Esophagus muscularis mucosa (tissue), 4 donors: ENCODE measurements around the gene PFKFB1. TPM values are rescaled to one million over a fixed set of nuclear protein-coding genes. Genes with fewer than 3 reads are reported as not detected.

Experiments used
- DNase-seq: peaks from one replicate; pipeline ENCODE4 v3.0.0-alpha.2; 2017; ENCODE audit errors: extremely low spot score
- H3K27ac ChIP-seq, 4 donors: fragments of 200-600 bp; sonication (generic); replicated peaks in 1 of 4; 1 replicate in 3 of 4; 2 replicates in 1 of 4; pipeline ENCODE4 v1.5.1; 2016 to 2019; ENCODE audit warnings: mild to moderate bottlenecking in 1 of 4
- H3K27me3 ChIP-seq, 4 donors: fragments of 200-600 bp; sonication (generic); one replicate each; pipeline versions ENCODE4 v1.5.1 to v1.6.0; 2016 to 2019
- H3K36me3 ChIP-seq, 4 donors: fragments of 200-600 bp; sonication (generic); one replicate each; pipeline ENCODE4 v1.5.1; 2016 to 2019
- H3K4me1 ChIP-seq, 4 donors: fragments of 200-600 bp; sonication (generic); one replicate each; pipeline ENCODE4 v1.5.1; 2016 to 2019
- H3K4me3 ChIP-seq, 4 donors: fragments of 200-600 bp; sonication (generic); 1 replicate in 2 of 4; 2 replicates in 2 of 4; pipeline ENCODE4 v1.5.1; 2016 to 2019; ENCODE audit warnings: mild to moderate bottlenecking in 4 of 4, moderate library complexity in 1 of 4
- H3K9me3 ChIP-seq, 4 donors: fragments of 200-600 bp; sonication (generic); 1 replicate in 3 of 4; 2 replicates in 1 of 4; pipeline ENCODE4 v1.5.1; 2016 to 2019
- CTCF ChIP-seq, 3 experiments: fragments of 200-600 bp in 2 of 3; fragments of 450-650 bp in 1 of 3; sonication (generic) in 2 of 3; IDR thresholded peaks; one replicate each; pipeline ENCODE4 v1.5.1; 2017 to 2019; ENCODE audit warnings: antibody characterized with exemption in 3 of 3, mild to moderate bottlenecking in 2 of 3, moderate library complexity in 1 of 3
- EP300 ChIP-seq: sonication (generic); formaldehyde crosslinking; IDR thresholded peaks from one replicate; pipeline ENCODE4 v1.6.1; 2017; ENCODE audit warnings: antibody characterized with exemption
- POLR2A ChIP-seq: fragments of 450-650 bp; IDR thresholded peaks from one replicate; pipeline ENCODE4 v1.6.1; 2017; ENCODE audit warnings: antibody characterized with exemption, moderate library complexity, mild to moderate bottlenecking, low read depth
- POLR2AphosphoS5 ChIP-seq, 2 donors: sonication (generic); formaldehyde crosslinking; IDR thresholded peaks; one replicate each; pipeline ENCODE4 v1.6.1; 2017; ENCODE audit warnings: antibody characterized with exemption in 2 of 2
- WGBS: methylation state at CpG from one replicate; pipeline ENCODE4 v1.1.5; 2018; 5-methylcytosine and 5-hydroxymethylcytosine counted together
- intact Hi-C: fragments of 100-400 bp; cut with DNase I; formaldehyde crosslinking; loops from one replicate; pipeline ENCODE4 v1.15.1; 2023
- total RNA-seq, 4 donors: library from RNA; depleted of rRNA; stranded (reverse); fragments of >200 nt; gene quantifications; one replicate each; pipeline versions ENCODE4 v1.1.0 to v1.2.1, GENCODE V29; 2016

Gene PFKFB1
- under 1 TPM in 1 of 4 donors, not detected in 3; 0.33 TPM for total RNA-seq

DNA sequence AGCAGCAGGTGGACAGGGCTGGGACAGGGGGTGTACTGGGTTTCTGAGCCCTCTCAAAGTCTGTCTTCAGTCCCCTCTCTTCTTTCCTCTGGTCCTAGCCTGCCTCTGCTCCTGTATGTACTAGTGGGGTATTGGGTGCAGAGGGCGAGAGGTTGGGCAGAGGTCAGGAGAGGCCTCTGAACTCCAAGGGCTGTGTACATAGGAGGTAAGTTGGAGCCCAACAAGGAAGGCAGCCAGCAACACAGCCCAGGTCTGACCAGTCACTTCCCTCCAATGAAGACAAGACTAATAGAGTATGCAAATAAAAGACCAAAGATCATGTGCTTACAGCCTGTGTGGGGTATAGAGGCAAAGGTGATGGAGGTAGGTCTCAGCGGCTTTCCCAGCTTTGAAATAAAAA is at the start of gene PFKFB1:
TSS of gene PFKFB1 (minus strand) at position 90 of the 400 bp plus-strand sequence. CDS start 181 bp downstream, outside the sequence.
- Histone ChIP-seq H3K4me1 (peaks cover 0 to under 1% (median 0%) of the 10 kb centered on the region in 4 donors), H3K27ac (no peak within 1 kb of the TSS)
- intact Hi-C loops, result no loop called here

GRCh38 chrX:55041514-55041913 is 47.5 kb upstream of the PFKFB1 start:
- H3K9me3 ChIP-seq, result no peaks in the 10 kb centered on the region
- H3K27me3 ChIP-seq, result no peaks in the 10 kb centered on the region
- H3K27ac ChIP-seq, result no peak overlapping the region
- WGBS, result 88% methylated on average over 6 of the region's 6 CpGs
- H3K36me3 ChIP-seq, result no peaks in the 10 kb centered on the region
- H3K4me3 ChIP-seq, result no peak overlapping the region
- TF ChIP-seq CTCF (IDR thresholded peaks at IDR 0.05) (no peak), POLR2AphosphoS5 (IDR thresholded peaks at IDR 0.05) (no peak), POLR2A (no peak), EP300 (no peak)
- intact Hi-C loops, result no loop called here
- no peaks in the 10 kb centered on the region for H3K4me1 ChIP-seq
- DNase-seq, result no peak

More for the DNA sequence above, at the start of gene PFKFB1:
- no peak for DNase-seq
- H3K9me3 ChIP-seq, result no peaks in the 10 kb centered on the region
- 79% methylated on average over 1 of the region's 2 CpGs for WGBS
- H3K27me3 ChIP-seq, result no peaks in the 10 kb centered on the region
- no peak within 1 kb of the TSS for H3K4me3 ChIP-seq
- H3K36me3 ChIP-seq, result no peaks in the 10 kb centered on the region
- TF ChIP-seq POLR2A (no peak), EP300 (no peak), POLR2AphosphoS5 (IDR thresholded peaks at IDR 0.05) (no peak), CTCF (IDR thresholded peaks at IDR 0.05) (no peak)

DNA sequence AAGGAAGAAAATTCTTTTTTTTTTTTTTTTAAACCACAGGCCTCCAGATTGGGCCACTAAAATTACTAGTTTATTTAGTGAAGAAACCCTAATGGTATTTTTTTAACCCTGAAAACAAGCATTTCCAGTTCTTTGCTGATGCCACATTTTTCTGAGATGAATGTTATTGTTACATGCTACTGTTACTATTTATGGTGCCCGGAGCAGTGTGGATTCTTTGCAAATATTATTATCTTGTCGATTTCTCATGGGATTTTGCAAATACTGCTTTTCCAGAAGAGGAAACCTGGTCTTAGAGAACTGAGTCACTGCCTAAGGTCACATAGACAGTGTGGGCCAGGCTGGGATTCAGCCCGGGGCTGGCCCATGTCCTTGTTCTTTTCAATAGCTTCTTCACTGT is 45.5 kb upstream of the PFKFB1 start:
- DNase-seq, result no peak
- Histone ChIP-seq H3K36me3 (no peaks in the 10 kb centered on the region), H3K9me3 (no peaks in the 10 kb centered on the region), H3K4me3 (no peak overlapping the region), H3K27ac (no peak overlapping the region), H3K27me3 (no peaks in the 10 kb centered on the region), H3K4me1 (no peaks in the 10 kb centered on the region)
- WGBS, result 74% methylated on average over 3 of the region's 3 CpGs
- intact Hi-C loops, result no loop called here
- TF ChIP-seq EP300 (no peak), POLR2AphosphoS5 (IDR thresholded peaks at IDR 0.05) (no peak), POLR2A (no peak), CTCF (IDR thresholded peaks at IDR 0.05) (no peak)

DNA sequence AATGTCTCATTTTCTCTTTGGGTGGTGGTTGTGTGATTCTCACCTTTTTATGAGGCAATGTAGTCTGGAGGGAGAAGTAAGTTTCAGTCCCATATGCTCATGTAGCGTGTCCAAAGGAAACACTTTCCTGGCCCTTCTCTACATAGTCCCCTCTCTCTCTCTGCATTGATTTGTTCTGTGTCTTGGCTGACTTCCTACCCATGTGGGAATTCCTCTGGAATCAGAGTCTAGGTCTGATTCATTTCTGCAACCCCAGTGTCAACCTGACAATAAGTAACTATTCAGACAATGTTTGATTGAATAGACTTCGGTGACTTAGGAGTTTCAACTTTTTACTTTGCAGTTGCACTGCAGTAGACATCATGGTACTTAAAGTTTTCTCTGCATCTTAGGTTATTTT is 39.4 kb upstream of the PFKFB1 start:
- no peak for TF ChIP-seq POLR2A
- Histone ChIP-seq H3K27me3 (no peaks in the 10 kb centered on the region), H3K27ac (no peak overlapping the region), H3K9me3 (no peaks in the 10 kb centered on the region), H3K4me1 (no peaks in the 10 kb centered on the region), H3K36me3 (no peaks in the 10 kb centered on the region), H3K4me3 (no peak overlapping the region)
- DNase-seq, result no peak
- intact Hi-C loops, result no loop called here
- 81% methylated on average over 2 of the region's 2 CpGs for WGBS

GRCh38 chrX:55030271-55031205 is 36.5 kb upstream of the PFKFB1 start, which contains the start of gene ALAS2:
ALAS2 (minus strand) TSS chrX:55030977; CDS start chrX:55026000, 4,977 bp downstream.
- TF ChIP-seq EP300, result no peak
- TF ChIP-seq POLR2AphosphoS5 (IDR thresholded peaks at IDR 0.05), result no peak
- no peak for TF ChIP-seq CTCF (IDR thresholded peaks at IDR 0.05)
- no peak for TF ChIP-seq POLR2A
- intact Hi-C loops, result no loop called here
- H3K27me3 ChIP-seq, result no peaks in the 10 kb centered on the region
- H3K9me3 ChIP-seq, result no peaks in the 10 kb centered on the region
- WGBS, result 55% methylated on average over 7 of the region's 7 CpGs
- no peak within 1 kb of the TSS for H3K27ac ChIP-seq
- H3K36me3 ChIP-seq, result no peaks in the 10 kb centered on the region
- H3K4me3 ChIP-seq, result no peak within 1 kb of the TSS
- DNase-seq, result no peak
- no peaks in the 10 kb centered on the region for H3K4me1 ChIP-seq
